HCT116 (cell line): ENCODE data around the gene FGF18.

Experiments used
- CTCF ChIP-seq, 3 experiments: fragments of 200-600 bp in 1 of 3; sonication (generic) in 1 of 3; IDR thresholded peaks in 2 of 3; conservative IDR thresholded peaks in 1 of 3; 2 replicates each; pipeline ENCODE4 v1.5.1; 2012 to 2017; ENCODE audit warnings: low read depth in 2 of 3, low read length in 2 of 3, antibody characterized with exemption in 1 of 3, borderline replicate concordance in 1 of 3, control low read depth in 1 of 3, mild to moderate bottlenecking in 1 of 3, mixed read lengths in 1 of 3, mixed run types in 1 of 3, moderate library complexity in 1 of 3; ENCODE audit not compliant: insufficient read depth in 1 of 3
- POLR2A ChIP-seq: IDR thresholded peaks from 2 replicates; pipeline ENCODE4 v1.7.0; 2011; ENCODE audit warnings: borderline replicate concordance; ENCODE audit not compliant: insufficient read depth, insufficient read length; ENCODE audit errors: extremely low read depth
- POLR2AphosphoS5 ChIP-seq: IDR thresholded peaks from 2 replicates; pipeline ENCODE4 v1.6.1; 2011; ENCODE audit warnings: mild to moderate bottlenecking, low read depth, low read length, moderate library complexity

- TF ChIP-seq POLR2A (no peak), POLR2AphosphoS5 (no peak), CTCF (IDR thresholded peaks at IDR 0.05 in 2 of 3, conservative IDR thresholded peaks at IDR 0.05 in 1 of 3; ENCODE audit: borderline replicate concordance in 1 of 3, insufficient read depth in 1 of 3, low read depth in 2 of 3, low read length in 2 of 3) (no peak)
These were observed 3.6 kb downstream of the FGF18 start for GRCh38 chr5:171422902-171423663.
